Astrocyte (in vitro differentiated cells and primary cell): ENCODE data around the gene VASP.

Experiments
- EZH2 ChIP-seq: IDR thresholded peaks from 2 replicates; pipeline ENCODE4 v1.6.1; 2012; ENCODE audit warnings: mild to moderate bottlenecking, low read length, inconsistent platforms; ENCODE audit not compliant: insufficient read depth
- TF ChIP-seq, protein P1 (sequence below): IDR thresholded peaks from 2 replicates; pipeline ENCODE4 v1.5.1; 2011; ENCODE audit warnings: low read depth, mild to moderate bottlenecking, inconsistent platforms, low read length, moderate library complexity; ENCODE audit not compliant: insufficient read depth

DNA sequence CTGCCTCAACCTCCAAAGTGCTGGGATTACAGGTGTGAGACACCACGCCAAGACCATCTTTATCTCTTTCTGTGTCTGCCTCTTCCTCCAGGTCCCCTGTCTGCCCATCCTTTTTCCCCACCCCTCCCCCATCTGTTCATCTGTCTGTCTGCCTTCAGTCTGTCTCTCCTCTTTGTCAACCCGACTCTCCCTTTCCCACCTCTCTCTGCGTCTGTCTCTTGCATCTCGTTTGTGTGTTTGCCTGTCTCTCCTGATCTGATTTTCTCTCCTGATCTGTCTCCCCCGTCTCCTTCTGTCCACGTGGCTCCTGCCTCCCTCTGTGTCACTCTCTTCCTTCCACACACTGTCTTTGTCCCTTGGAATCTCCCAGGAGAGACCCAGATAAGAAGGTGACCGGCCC, 10.0 kb downstream of the VASP start:
- TF ChIP-seq, protein P1, sequence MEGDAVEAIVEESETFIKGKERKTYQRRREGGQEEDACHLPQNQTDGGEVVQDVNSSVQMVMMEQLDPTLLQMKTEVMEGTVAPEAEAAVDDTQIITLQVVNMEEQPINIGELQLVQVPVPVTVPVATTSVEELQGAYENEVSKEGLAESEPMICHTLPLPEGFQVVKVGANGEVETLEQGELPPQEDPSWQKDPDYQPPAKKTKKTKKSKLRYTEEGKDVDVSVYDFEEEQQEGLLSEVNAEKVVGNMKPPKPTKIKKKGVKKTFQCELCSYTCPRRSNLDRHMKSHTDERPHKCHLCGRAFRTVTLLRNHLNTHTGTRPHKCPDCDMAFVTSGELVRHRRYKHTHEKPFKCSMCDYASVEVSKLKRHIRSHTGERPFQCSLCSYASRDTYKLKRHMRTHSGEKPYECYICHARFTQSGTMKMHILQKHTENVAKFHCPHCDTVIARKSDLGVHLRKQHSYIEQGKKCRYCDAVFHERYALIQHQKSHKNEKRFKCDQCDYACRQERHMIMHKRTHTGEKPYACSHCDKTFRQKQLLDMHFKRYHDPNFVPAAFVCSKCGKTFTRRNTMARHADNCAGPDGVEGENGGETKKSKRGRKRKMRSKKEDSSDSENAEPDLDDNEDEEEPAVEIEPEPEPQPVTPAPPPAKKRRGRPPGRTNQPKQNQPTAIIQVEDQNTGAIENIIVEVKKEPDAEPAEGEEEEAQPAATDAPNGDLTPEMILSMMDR = no peak
- TF ChIP-seq EZH2 = no peak
